Common myeloid progenitor, CD34-positive (primary cell): ENCODE data around the gene PNPLA1.

Experiments used
- CTCF ChIA-PET: fragments of 350-600 bp; sonication (Branson Sonifier 250); formaldehyde crosslinking; loops from one replicate; lab custom pipeline; 2021; ENCODE audit warnings: antibody characterized with exemption; lab: Charles Lee
- POLR2A ChIA-PET: fragments of 350-600 bp; sonication (Branson Sonifier 250); formaldehyde crosslinking; loops from one replicate; lab custom pipeline; 2021; ENCODE audit warnings: antibody characterized with exemption; lab: Charles Lee
- DNase-seq, 3 donors: peaks; one replicate each; pipeline versions ENCODE4 v3.0.0 to v3.0.0-alpha.2; 2013
- H3K27ac ChIP-seq, 2 experiments: 1 replicate in 1 of 2; 2 replicates in 1 of 2; pipeline ENCODE4 v1.7.0; 2013; ENCODE audit warnings: inconsistent platforms in 2 of 2, low read length in 2 of 2, mild to moderate bottlenecking in 2 of 2, low read depth in 1 of 2, moderate library complexity in 1 of 2; ENCODE audit not compliant: severe bottlenecking in 2 of 2, insufficient read depth in 1 of 2, poor library complexity in 1 of 2
- H3K27me3 ChIP-seq, 5 experiments: replicated peaks in 2 of 5; 1 replicate in 3 of 5; 2 replicates in 2 of 5; pipeline versions ENCODE4 v1.6.1 to v1.7.0; 2013; ENCODE audit warnings: low read length in 4 of 5, mild to moderate bottlenecking in 2 of 5, moderate library complexity in 2 of 5, inconsistent platforms in 1 of 5; ENCODE audit not compliant: insufficient read depth in 5 of 5, control insufficient read depth in 4 of 5
- H3K36me3 ChIP-seq, 4 experiments: 1 replicate in 2 of 4; 2 replicates in 2 of 4; pipeline versions ENCODE4 v1.6.1 to v1.7.0; 2013; ENCODE audit warnings: low read length in 3 of 4, control low read depth in 1 of 4, mild to moderate bottlenecking in 1 of 4; ENCODE audit not compliant: control insufficient read depth in 4 of 4, insufficient read depth in 4 of 4
- H3K4me1 ChIP-seq, 4 experiments: 1 replicate in 3 of 4; 2 replicates in 1 of 4; pipeline versions ENCODE4 v1.6.1 to v1.7.1; 2013; ENCODE audit warnings: low read length in 3 of 4, mild to moderate bottlenecking in 3 of 4, control low read depth in 1 of 4, inconsistent platforms in 1 of 4, moderate library complexity in 1 of 4; ENCODE audit not compliant: control insufficient read depth in 4 of 4, insufficient read depth in 4 of 4; ENCODE audit errors: control extremely low read depth in 1 of 4
- H3K4me3 ChIP-seq, 7 experiments: 1 replicate in 4 of 7; 2 replicates in 3 of 7; pipeline versions ENCODE4 v1.5.1 to v1.7.0; 2013; ENCODE audit warnings: mild to moderate bottlenecking in 7 of 7, low read length in 6 of 7, moderate library complexity in 6 of 7, inconsistent platforms in 2 of 7, low read depth in 2 of 7, control low read depth in 1 of 7; ENCODE audit not compliant: insufficient read depth in 4 of 7, control insufficient read depth in 1 of 7; ENCODE audit errors: extremely low read depth in 1 of 7
- H3K9me3 ChIP-seq, 5 experiments: 1 replicate in 4 of 5; 2 replicates in 1 of 5; pipeline versions ENCODE4 v1.6.1 to v1.7.1; 2013; ENCODE audit warnings: low read length in 4 of 5, mild to moderate bottlenecking in 2 of 5, inconsistent platforms in 1 of 5, low read depth in 1 of 5, moderate library complexity in 1 of 5; ENCODE audit not compliant: control insufficient read depth in 4 of 5, insufficient read depth in 2 of 5; ENCODE audit errors: control extremely low read depth in 1 of 5
- WGBS: methylation state at CpG from one replicate; pipeline ENCODE4 v1.1.5; 2013; ENCODE audit not compliant: insufficient coverage; 5-methylcytosine and 5-hydroxymethylcytosine counted together

The PNPLA1 gene

GRCh38 chr6:36350082-36350481, 80.2 kb downstream of the PNPLA1 start:
- WGBS, result 40% methylated on average over 1 of the region's 4 CpGs
- no peak for DNase-seq
- H3K9me3 ChIP-seq, result peaks cover 0 to 5% (median 0%) of the 10 kb centered on the region in 5 experiments
- no peak overlapping the region for H3K27ac ChIP-seq
- no peak overlapping the region for H3K4me3 ChIP-seq
- H3K27me3 ChIP-seq, result no peaks in the 10 kb centered on the region
- ChIA-PET CTCF (interaction anchor here (1.0 to 1.4 kb wide), 2 partner anchors 11 to 13 kb away, joined by 4 to 8 read pairs; no protein-coding TSS in a partner anchor), POLR2A (no interaction called here)
- H3K36me3 ChIP-seq, result no peaks in the 10 kb centered on the region
- peaks cover 8 to 25% (median 14%) of the 10 kb centered on the region in 4 experiments for H3K4me1 ChIP-seq

DNA sequence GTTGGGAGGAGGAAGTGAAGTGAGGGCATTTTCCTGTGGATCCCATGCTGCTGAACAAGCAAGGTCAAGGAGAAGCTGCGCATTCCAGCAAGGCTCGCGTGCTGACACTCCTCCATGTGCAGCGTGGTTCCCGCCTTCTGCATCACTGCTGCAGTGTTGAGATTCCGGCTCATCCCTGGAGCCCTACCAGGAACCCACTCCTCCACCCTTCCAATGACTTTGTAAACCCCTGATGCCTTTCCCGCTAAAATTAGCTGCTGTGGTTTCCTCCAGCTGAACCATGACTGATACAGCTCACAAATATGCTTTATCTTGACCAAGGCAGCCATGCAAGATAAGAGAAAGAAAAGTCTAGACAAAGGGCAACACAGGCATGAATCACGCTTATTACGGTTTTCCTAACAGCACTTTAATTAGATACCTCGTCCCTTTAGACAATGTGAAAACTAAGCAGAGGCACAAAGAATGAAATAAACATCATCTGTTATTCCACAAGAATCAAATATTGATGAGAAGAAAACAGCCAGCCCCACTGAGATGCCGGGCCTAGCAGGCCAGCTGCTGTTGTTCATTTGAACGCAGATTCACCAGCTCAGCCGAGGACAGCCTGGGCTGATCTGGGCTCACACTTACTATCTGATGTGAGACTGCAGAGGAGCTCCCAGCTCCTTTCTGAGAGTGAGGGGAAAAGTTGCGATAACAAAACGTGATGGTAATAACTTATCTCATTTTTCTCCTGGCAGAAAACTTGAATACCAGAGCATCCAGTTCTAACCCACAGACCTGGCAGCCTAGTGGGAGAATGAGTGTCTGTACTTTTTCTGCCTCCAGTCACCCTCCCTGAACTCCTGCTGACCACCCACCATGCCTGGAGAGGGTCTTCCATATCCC, 81.1 kb downstream of the PNPLA1 start:
- H3K4me1 ChIP-seq, result peaks cover 8 to 25% (median 14%) of the 10 kb centered on the region in 4 experiments
- H3K27ac ChIP-seq, result no peak overlapping the region

DNA sequence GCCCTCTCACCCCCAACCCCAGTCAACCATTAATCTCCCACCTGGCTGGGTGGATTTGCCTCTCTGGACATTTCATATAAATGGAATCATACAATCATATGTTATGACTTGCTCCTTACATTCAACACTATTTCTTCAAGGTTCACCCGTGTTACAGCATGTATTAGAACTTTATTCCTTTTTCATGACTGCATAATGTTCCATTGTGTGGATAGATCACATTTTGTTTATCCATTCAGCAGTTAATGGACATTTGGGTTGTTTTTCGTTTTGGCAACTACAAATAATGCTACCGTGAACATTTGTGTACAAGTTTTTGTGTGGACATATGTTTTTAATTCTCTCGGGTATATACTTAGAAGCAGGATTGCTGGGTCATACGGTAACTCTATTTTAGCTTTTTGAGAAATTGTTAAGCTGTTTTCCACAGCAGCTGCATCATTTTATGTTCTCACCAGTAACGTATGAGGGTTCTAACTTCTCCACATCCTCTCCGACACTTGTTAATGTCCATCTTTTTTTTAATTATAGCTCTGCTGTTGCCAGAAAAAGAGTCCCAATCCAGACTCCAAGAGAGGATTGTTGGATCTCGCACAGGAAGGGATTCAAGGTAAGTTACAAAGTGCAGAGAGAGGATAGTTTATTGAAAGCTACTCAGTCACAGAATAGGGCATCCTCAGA, 82.8 kb downstream of the PNPLA1 start:
- no peaks in the 10 kb centered on the region for H3K36me3 ChIP-seq
- H3K27me3 ChIP-seq, result no peaks in the 10 kb centered on the region
- WGBS, result 95% methylated on average over 7 of the region's 8 CpGs
- H3K27ac ChIP-seq, result no peak overlapping the region
- no peak for DNase-seq
- ChIA-PET POLR2A (no interaction called here), CTCF (interaction anchor here (0.8 to 2.3 kb wide), 4 partner anchors 8 to 46 kb away, joined by 3 to 9 read pairs (median 4); no protein-coding TSS in a partner anchor)
- H3K4me3 ChIP-seq, result no peak overlapping the region
- H3K9me3 ChIP-seq, result peaks cover 0 to 5% (median 0%) of the 10 kb centered on the region in 5 experiments
- H3K4me1 ChIP-seq, result peaks cover 8 to 25% (median 14%) of the 10 kb centered on the region in 4 experiments

More for the DNA sequence above, 81.1 kb downstream of the PNPLA1 start:
- peak; percentile 34 to 70 (median 53) for DNase-seq
- H3K36me3 ChIP-seq, result no peaks in the 10 kb centered on the region
- H3K27me3 ChIP-seq, result no peaks in the 10 kb centered on the region
- H3K4me3 ChIP-seq, result peak overlapping the region in 1 of 7 experiments; percentile 11
- WGBS, result 53% methylated on average over 10 of the region's 15 CpGs
- ChIA-PET POLR2A (no interaction called here), CTCF (interaction anchor here (1.0 to 1.4 kb wide), 5 partner anchors 10 to 42 kb away, joined by 3 to 8 read pairs (median 4); no protein-coding TSS in a partner anchor)
- H3K9me3 ChIP-seq, result peaks cover 0 to 5% (median 0%) of the 10 kb centered on the region in 5 experiments

DNA sequence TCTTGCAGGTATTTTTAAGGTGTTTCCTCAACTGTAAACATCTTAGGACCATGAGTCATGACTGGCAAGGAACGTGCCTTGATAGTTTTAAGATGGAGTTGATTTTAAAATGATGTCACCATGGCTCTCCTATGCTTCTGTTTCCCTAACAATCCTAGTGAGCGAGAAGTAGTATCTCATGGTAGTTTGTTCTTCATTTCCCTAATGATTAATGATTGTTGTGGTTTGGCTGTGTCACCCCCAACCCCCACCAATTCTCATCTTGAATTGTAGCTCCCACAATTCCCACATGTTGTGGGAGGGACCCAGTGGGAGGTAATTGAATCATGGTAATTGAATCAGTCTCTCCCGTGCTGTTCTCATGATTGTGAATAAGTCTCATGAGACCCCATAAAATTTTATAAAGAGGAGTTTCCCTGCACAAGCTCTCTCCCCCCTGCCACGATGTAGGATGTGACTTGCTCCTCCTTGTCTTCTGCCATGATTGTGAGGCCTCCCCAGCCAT, 83.6 kb downstream of the PNPLA1 start:
- CTCF ChIA-PET, result interaction anchor here (2.3 kb wide), 1 partner anchor 12 kb away, joined by 9 read pairs; no protein-coding TSS in a partner anchor
- DNase-seq, result no peak
- peaks cover 8 to 25% (median 15%) of the 10 kb centered on the region in 4 experiments for H3K4me1 ChIP-seq
- no peaks in the 10 kb centered on the region for H3K27me3 ChIP-seq
- no peak overlapping the region for H3K4me3 ChIP-seq
- H3K27ac ChIP-seq, result no peak overlapping the region
- POLR2A ChIA-PET, result no interaction called here
- 100% methylated on average over 1 of the region's 4 CpGs for WGBS
- no peaks in the 10 kb centered on the region for H3K36me3 ChIP-seq
- peaks cover 0 to 5% (median 0%) of the 10 kb centered on the region in 5 experiments for H3K9me3 ChIP-seq

DNA sequence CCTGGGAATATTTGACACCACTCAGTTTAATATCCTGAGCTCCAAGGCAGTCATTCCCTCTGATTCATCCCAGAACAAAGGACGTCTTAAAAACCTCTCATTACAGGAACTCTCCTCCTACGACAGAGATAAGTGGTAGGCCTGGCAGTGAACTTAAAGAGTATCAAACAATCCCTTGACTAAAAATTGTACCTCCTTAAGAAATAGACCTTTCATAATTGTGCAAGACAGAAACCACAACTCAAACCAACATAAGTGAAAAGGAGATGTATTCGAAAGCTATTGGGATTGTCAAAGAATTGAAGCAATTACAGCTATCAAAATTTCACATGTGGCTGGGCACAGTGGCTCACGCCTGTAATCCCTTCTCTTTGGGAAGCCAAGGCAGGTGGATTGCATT, 86.0 kb downstream of the PNPLA1 start:
- H3K36me3 ChIP-seq, result no peaks in the 10 kb centered on the region
- no peak for DNase-seq

DNA sequence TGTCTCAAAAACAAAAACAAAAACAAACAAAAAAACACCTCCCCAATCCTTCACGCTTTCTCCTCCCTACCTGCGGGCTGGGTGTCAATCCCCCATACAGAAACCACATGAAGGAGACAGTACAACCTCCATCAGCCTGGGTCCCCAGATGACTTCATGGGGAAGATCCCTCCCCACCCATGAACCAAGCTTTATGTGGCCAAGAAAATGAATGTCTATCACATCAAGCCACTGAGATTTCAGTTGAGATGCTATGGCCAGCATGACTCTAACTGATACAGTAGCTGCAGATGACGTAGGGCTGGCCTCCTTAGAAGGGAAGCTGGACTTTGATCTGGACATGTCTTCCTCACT, 88.0 kb downstream of the PNPLA1 start:
- POLR2A ChIA-PET, result interaction anchor here (1.2 kb wide), 1 partner anchor 9 kb away, joined by 3 read pairs; no protein-coding TSS in a partner anchor

More for the DNA sequence above, 86.0 kb downstream of the PNPLA1 start:
- POLR2A ChIA-PET, result no interaction called here
- CTCF ChIA-PET, result interaction anchor here (0.8 to 2.7 kb wide), 4 partner anchors 11 to 53 kb away, joined by 4 to 10 read pairs (median 4); no protein-coding TSS in a partner anchor
- H3K27ac ChIP-seq, result no peak overlapping the region
- WGBS, result 75% methylated on average over 1 of the region's 4 CpGs
- H3K4me1 ChIP-seq, result peaks cover 7 to 16% (median 11%) of the 10 kb centered on the region in 4 experiments
- H3K9me3 ChIP-seq, result peaks cover 0 to 5% (median 0%) of the 10 kb centered on the region in 5 experiments
- no peak overlapping the region for H3K4me3 ChIP-seq
- H3K27me3 ChIP-seq, result no peaks in the 10 kb centered on the region

More for the DNA sequence above, 88.0 kb downstream of the PNPLA1 start:
- CTCF ChIA-PET, result interaction anchor here (0.8 to 8.2 kb wide), 8 partner anchors 10 to 262 kb away, joined by 3 to 99 read pairs (median 7); no protein-coding TSS in a partner anchor
- 62% methylated on average over 3 of the region's 3 CpGs for WGBS
- H3K27me3 ChIP-seq, result no peaks in the 10 kb centered on the region
- peaks cover 0 to 8% (median 8%) of the 10 kb centered on the region in 4 experiments for H3K4me1 ChIP-seq
- no peak overlapping the region for H3K4me3 ChIP-seq
- DNase-seq, result no peak
- H3K9me3 ChIP-seq, result no peaks in the 10 kb centered on the region
- H3K27ac ChIP-seq, result no peak overlapping the region
- H3K36me3 ChIP-seq, result no peaks in the 10 kb centered on the region
